IMR-90 (cell line): Measurements from ENCODE around the gene SORCS1. TPM values are rescaled to one million over a fixed set of nuclear protein-coding genes. Genes with fewer than 3 reads are reported as not detected.

ENCODE experiments used
- ATAC-seq: fragments of 200-7000 bp; cut with Tn5 transposase; 2 replicates; pipeline ENCODE4 v1.9.1; 2020; ENCODE audit warnings: low read depth, mild to moderate bottlenecking, moderate library complexity
- BruUV-seq: library from RNA; stranded (reverse); fragments of 400-500 nt; replicated peaks from 2 replicates; lab custom pipeline; 2021; lab: Mats Ljungman, UMichigan
- CTCF ChIA-PET: fragments of 300-600 bp; formaldehyde crosslinking; extraction: SDS; loops from one replicate; lab custom pipeline; 2021; ENCODE audit warnings: antibody characterized with exemption; lab: Yijun Ruan, JAX
- POLR2A ChIA-PET: fragments of 300-600 bp; sonication (Branson Sonifier 250); formaldehyde crosslinking; loops from one replicate; lab custom pipeline; 2022; ENCODE audit warnings: antibody characterized with exemption; ENCODE audit not compliant: unreplicated experiment; lab: Charles Lee
- DNase-seq: peaks from one replicate; pipeline ENCODE4 v3.0.0; 2013
- H2AFZ ChIP-seq: replicated peaks from 2 replicates; pipeline ENCODE3; 2013; ENCODE audit warnings: low read length, mild to moderate bottlenecking; ENCODE audit not compliant: poor library complexity
- H2AK5ac ChIP-seq: 2 replicates; pipeline ENCODE4 v1.6.1; 2013; ENCODE audit warnings: low read depth, low read length, inconsistent platforms
- H2AK9ac ChIP-seq: replicated peaks from 2 replicates; pipeline ENCODE3; 2013; ENCODE audit warnings: mild to moderate bottlenecking, low read depth, low read length, moderate library complexity; ENCODE audit not compliant: poor library complexity
- H2BK120ac ChIP-seq: 2 replicates; pipeline ENCODE4 v1.6.1; 2013; ENCODE audit warnings: low read depth, low read length, inconsistent platforms
- H2BK15ac ChIP-seq: 3 replicates; pipeline ENCODE4 v1.6.1; 2013; ENCODE audit warnings: low read depth, low read length, inconsistent platforms
- H2BK20ac ChIP-seq: 2 replicates; pipeline ENCODE4 v1.6.1; 2013; ENCODE audit warnings: low read depth, mild to moderate bottlenecking, inconsistent platforms, low read length, moderate library complexity
- H2BK5ac ChIP-seq: 2 replicates; pipeline ENCODE4 v1.6.1; 2013; ENCODE audit warnings: mild to moderate bottlenecking, low read depth, low read length, inconsistent platforms; ENCODE audit not compliant: poor library complexity, severe bottlenecking
- H3K14ac ChIP-seq: replicated peaks from 2 replicates; pipeline ENCODE4 v1.6.1; 2013; ENCODE audit warnings: low read depth, low read length, inconsistent platforms
- H3K18ac ChIP-seq: 2 replicates; pipeline ENCODE4 v1.6.1; 2013; ENCODE audit warnings: low read depth, low read length, control low read depth
- H3K23ac ChIP-seq: 2 replicates; pipeline ENCODE4 v1.6.1; 2013; ENCODE audit warnings: low read depth, low read length, inconsistent platforms
- H3K27ac ChIP-seq: 2 replicates; pipeline ENCODE4 v1.5.1; 2013; ENCODE audit warnings: mild to moderate bottlenecking, control low read depth, low read length; ENCODE audit not compliant: insufficient read depth
- H3K27me3 ChIP-seq: 2 replicates; pipeline ENCODE4 v1.6.1; 2013; ENCODE audit warnings: low read length; ENCODE audit not compliant: control insufficient read depth, insufficient read depth
- H3K36me3 ChIP-seq: 2 replicates; pipeline ENCODE4 v1.6.1; 2013; ENCODE audit warnings: low read length, mixed read lengths; ENCODE audit not compliant: control insufficient read depth, insufficient read depth
- H3K4ac ChIP-seq: 2 replicates; pipeline ENCODE4 v1.6.1; 2013; ENCODE audit warnings: low read depth, low read length, inconsistent platforms
- H3K4me1 ChIP-seq: 2 replicates; pipeline ENCODE4 v1.6.1; 2013; ENCODE audit warnings: low read length, mixed read lengths; ENCODE audit not compliant: control insufficient read depth, insufficient read depth
- H3K4me2 ChIP-seq: 2 replicates; pipeline ENCODE4 v1.6.1; 2013; ENCODE audit warnings: low read depth, mild to moderate bottlenecking, control low read depth, low read length, moderate library complexity
- H3K4me3 ChIP-seq: 2 replicates; pipeline ENCODE4 v1.5.1; 2013; ENCODE audit warnings: low read depth, mild to moderate bottlenecking, control low read depth, low read length, moderate library complexity; ENCODE audit not compliant: insufficient read depth
- H3K56ac ChIP-seq: 2 replicates; pipeline ENCODE4 v1.6.1; 2013; ENCODE audit warnings: low read length, inconsistent platforms; ENCODE audit not compliant: insufficient read depth; ENCODE audit errors: extremely low read depth
- H3K79me1 ChIP-seq, 2 experiments: 2 replicates each; pipeline ENCODE4 v1.6.1; 2013; ENCODE audit warnings: low read length in 2 of 2, inconsistent platforms in 1 of 2, low read depth in 1 of 2
- H3K9ac ChIP-seq: 2 replicates; pipeline ENCODE4 v1.6.1; 2013; ENCODE audit warnings: low read depth, low read length, control low read depth
- H3K9me1 ChIP-seq: 2 replicates; pipeline ENCODE4 v1.6.1; 2013; ENCODE audit warnings: low read length, inconsistent platforms; ENCODE audit not compliant: insufficient read depth
- H3K9me3 ChIP-seq: 2 replicates; pipeline ENCODE4 v1.6.1; 2013; ENCODE audit warnings: low read length; ENCODE audit not compliant: control insufficient read depth, insufficient read depth
- H4K20me1 ChIP-seq: 2 replicates; pipeline ENCODE4 v1.6.1; 2013; ENCODE audit warnings: low read length, inconsistent platforms; ENCODE audit not compliant: insufficient read depth
- H4K5ac ChIP-seq: 2 replicates; pipeline ENCODE4 v1.6.1; 2013; ENCODE audit warnings: mild to moderate bottlenecking, low read depth, low read length, control low read depth
- H4K8ac ChIP-seq, 2 experiments: 2 replicates each; pipeline ENCODE4 v1.6.1; 2013; ENCODE audit warnings: low read depth in 2 of 2, low read length in 2 of 2, control low read depth in 1 of 2, inconsistent platforms in 1 of 2
- H4K91ac ChIP-seq: 2 replicates; pipeline ENCODE4 v1.6.1; 2013; ENCODE audit warnings: low read depth, low read length, inconsistent platforms; ENCODE audit not compliant: insufficient read depth
- CHD1 ChIP-seq: IDR thresholded peaks from 2 replicates; pipeline ENCODE4 v1.6.1; 2012; ENCODE audit warnings: low read depth, low read length, improper control_type of control experiment
- CTCF ChIP-seq: conservative IDR thresholded peaks from 2 replicates; pipeline ENCODE4 v1.5.1; 2012; ENCODE audit warnings: mild to moderate bottlenecking, low read depth, low read length, improper control_type of control experiment
- ELK1 ChIP-seq: fragments of 150-350 bp; IDR thresholded peaks from 2 replicates; pipeline ENCODE4 v1.6.1; 2016; ENCODE audit warnings: low read depth, mild to moderate bottlenecking, low read length, moderate library complexity, borderline replicate concordance
- MAFK ChIP-seq: IDR thresholded peaks from 2 replicates; pipeline ENCODE4 v1.6.1; 2012; ENCODE audit warnings: low read depth, low read length, improper control_type of control experiment
- MAZ ChIP-seq: IDR thresholded peaks from 2 replicates; pipeline ENCODE4 v1.6.1; 2012; ENCODE audit warnings: low read depth, mild to moderate bottlenecking, low read length, improper control_type of control experiment, moderate library complexity, borderline replicate concordance
- NFE2L2 ChIP-seq: fragments of 150-350 bp; IDR thresholded peaks from 2 replicates; pipeline ENCODE4 v1.6.1; 2016; ENCODE audit warnings: low read depth, mild to moderate bottlenecking, low read length
- RAD21 ChIP-seq: IDR thresholded peaks from 2 replicates; pipeline ENCODE4 v1.6.1; 2012; ENCODE audit warnings: low read length, improper control_type of control experiment
- RCOR1 ChIP-seq: IDR thresholded peaks from 2 replicates; pipeline ENCODE4 v1.6.1; 2012; ENCODE audit warnings: mild to moderate bottlenecking, low read length, improper control_type of control experiment; ENCODE audit not compliant: insufficient replicate concordance
- SMC3 ChIP-seq: fragments of 150-350 bp; IDR thresholded peaks from 2 replicates; pipeline ENCODE4 v1.6.1; 2016; ENCODE audit warnings: low read depth, mild to moderate bottlenecking, antibody characterized with exemption, low read length, moderate library complexity
- WGBS, 2 experiments: methylation state at CpG; one replicate each; pipeline versions ENCODE4 v1.1.5 to v1.1.7; 2013; ENCODE audit warnings: missing lambda C conversion rate in 2 of 2; ENCODE audit not compliant: insufficient read length in 1 of 2; ENCODE audit errors: extremely low coverage in 2 of 2; 5-methylcytosine and 5-hydroxymethylcytosine counted together
- dilution Hi-C: fragments of 300-500 bp; cut with HindIII; formaldehyde crosslinking; loops from one replicate; pipeline ENCODE4 v1.14.3; 2018; ENCODE audit warnings: low sequenced_read_pairs; ENCODE audit not compliant: unreplicated experiment
- in situ Hi-C: fragments of 300-500 bp; cut with MboI; formaldehyde crosslinking; loops from 3 replicates; pipeline ENCODE4 v1.14.3; 2019; ENCODE audit warnings: low sequenced_read_pairs, inconsistent platforms, mixed read lengths
- intact Hi-C: fragments of 100-400 bp; cut with micrococcal nuclease; formaldehyde crosslinking; loops from 2 replicates; pipeline ENCODE4 v1.10.0; 2022
- polyA plus RNA-seq, 3 experiments: library from polyadenylated mRNA; depleted of rRNA; stranded (reverse); fragments of >200 nt; gene quantifications; 2 replicates each; pipeline ENCODE4 v1.2.3, GENCODE V29; 2012; ENCODE audit warnings: low replicate concordance in 1 of 3
- total RNA-seq: library from RNA; depleted of rRNA; stranded (reverse); fragments of >200 nt; gene quantifications from 2 replicates; pipeline ENCODE4 v1.2.3, GENCODE V29; 2012

SORCS1 gene
- total and polyA plus RNA-seq, 2 of the 4 experiments (the other 2 are of a cell fraction): under 0.01 TPM; not detected in 1

DNA sequence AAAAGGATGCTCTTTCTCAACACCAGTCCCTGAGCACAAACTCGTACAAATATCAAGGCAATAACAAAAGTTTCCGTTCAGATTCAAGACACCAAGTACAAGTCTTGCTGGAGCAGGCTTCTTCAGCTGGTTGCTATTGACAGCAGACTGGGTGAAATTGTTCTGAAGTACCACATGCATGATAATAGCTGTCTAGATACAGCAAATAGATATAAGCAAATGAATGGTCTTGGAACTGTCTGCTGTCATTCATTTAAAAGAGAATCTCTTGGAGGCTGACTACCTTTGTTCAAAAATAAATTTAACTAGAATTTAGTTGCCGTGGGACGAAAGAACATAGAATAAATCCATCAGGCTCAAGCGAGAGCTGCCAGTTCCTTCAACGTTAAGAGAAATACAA lies 35.5 kb downstream of the SORCS1 start:
- no peak overlapping the region for H2BK5ac ChIP-seq
- no peak overlapping the region for H4K91ac ChIP-seq
- H3K18ac ChIP-seq: no peak overlapping the region
- H3K14ac ChIP-seq: no peak overlapping the region
- no peak for DNase-seq
- H3K4ac ChIP-seq: no peak overlapping the region
- in situ Hi-C loops (no loop called here), dilution Hi-C loops (no loop called here), intact Hi-C loops (no loop called here)
- POLR2A ChIA-PET: no interaction called here
- H3K9me1 ChIP-seq: no peaks in the 10 kb centered on the region
- H3K9me3 ChIP-seq: peaks cover 6% of the 10 kb centered on the region
- no peak overlapping the region for H2BK120ac ChIP-seq
- no peak overlapping the region for H2BK20ac ChIP-seq
- no peak overlapping the region for H3K56ac ChIP-seq
- no peaks in the 10 kb centered on the region for H3K36me3 ChIP-seq
- no peak for TF ChIP-seq RAD21
- TF ChIP-seq MAZ: no peak
- TF ChIP-seq SMC3: no peak
- no peak for TF ChIP-seq CHD1
- no peak for TF ChIP-seq NFE2L2
- TF ChIP-seq RCOR1: no peak
- no peak for TF ChIP-seq ELK1
- no peak for TF ChIP-seq MAFK
- TF ChIP-seq CTCF: no peak
- no peak overlapping the region for H3K4me3 ChIP-seq
- H3K79me1 ChIP-seq: no peaks in the 10 kb centered on the region
- H3K23ac ChIP-seq: no peak overlapping the region
- H2AK5ac ChIP-seq: no peak overlapping the region
- no peak for ATAC-seq
- no peak overlapping the region for H2BK15ac ChIP-seq
- H2AK9ac ChIP-seq: no peak overlapping the region
- CTCF ChIA-PET: no interaction called here
- BruUV-seq: no TSS peak
- no peak overlapping the region for H3K4me2 ChIP-seq
- no peak overlapping the region for H4K8ac ChIP-seq
- H4K20me1 ChIP-seq: no peaks in the 10 kb centered on the region
- WGBS, 2 experiments: no CpG with 5 or more reads among the region's 6 CpGs
- H3K4me1 ChIP-seq: no peaks in the 10 kb centered on the region
- no peak overlapping the region for H3K9ac ChIP-seq
- no peaks in the 10 kb centered on the region for H3K27me3 ChIP-seq
- H3K27ac ChIP-seq: no peak overlapping the region
- H2AFZ ChIP-seq: no peak overlapping the region
- H4K5ac ChIP-seq: no peak overlapping the region
